Stimulated activated CD4-positive, alpha-beta T cell treated with anti-CD3 and anti-CD28 coated beads, Interleukin-1b, Interleukin-23, amount 100 ng/mL, for 4 hours (primary cell): Measurements from ENCODE around the gene RNF207.

Experiments
- DNase-seq, 2 donors: peaks; one replicate each; pipeline ENCODE4 v3.0.0-alpha.2; 2020; ENCODE audit warnings: low read depth in 2 of 2

RNF207 gene

GRCh38 chr1:6249739-6250689 lies 44.1 kb downstream of the RNF207 start:
- no peak for DNase-seq

GRCh38 chr1:6251233-6251632 lies 45.3 kb downstream of the RNF207 start:
- DNase-seq, result no peak

GRCh38 chr1:6251681-6252373 lies 45.9 kb downstream of the RNF207 start:
- DNase-seq, result no peak

GRCh38 chr1:6252374-6252710 lies 46.4 kb downstream of the RNF207 start:
- no peak for DNase-seq

GRCh38 chr1:6253380-6253779 lies 47.5 kb downstream of the RNF207 start:
- no peak for DNase-seq

- DNase-seq, result no peak
These were observed 48.8 kb downstream of the RNF207 start for GRCh38 chr1:6254691-6255090.

GRCh38 chr1:6256645-6257044 lies 50.7 kb downstream of the RNF207 start:
- no peak for DNase-seq

- no peak for DNase-seq
These were observed 51.7 kb downstream of the RNF207 start for GRCh38 chr1:6257541-6258069.

- no peak for DNase-seq
These were observed 52.8 kb downstream of the RNF207 start for GRCh38 chr1:6258675-6259074.

GRCh38 chr1:6259491-6260362 lies 53.8 kb downstream of the RNF207 start:
- peak; percentile 67 to 73 for DNase-seq

GRCh38 chr1:6260433-6260934 lies 54.6 kb downstream of the RNF207 start:
- DNase-seq, result no peak

GRCh38 chr1:6260961-6261614 lies 55.2 kb downstream of the RNF207 start, which contains the start of gene GPR153:
Gene GPR153, minus strand, starts transcription at chr1:6261098. Its CDS starts 6,193 bp downstream, at chr1:6254905.
- peak; percentile 44 to 67 for DNase-seq

- no peak for DNase-seq
These were observed 55.7 kb downstream of the RNF207 start for GRCh38 chr1:6261615-6261995.

GRCh38 chr1:6262555-6263420 lies 56.9 kb downstream of the RNF207 start:
- DNase-seq, result no peak

- DNase-seq, result no peak
These were observed 57.8 kb downstream of the RNF207 start for GRCh38 chr1:6263716-6264115.

- no peak for DNase-seq
These were observed 59.2 kb downstream of the RNF207 start for GRCh38 chr1:6265151-6265550.

- DNase-seq, result no peak
These were observed 60.7 kb downstream of the RNF207 start for GRCh38 chr1:6266641-6267040.

GRCh38 chr1:6267686-6268322 lies 61.9 kb downstream of the RNF207 start:
- DNase-seq, result no peak

- no peak for DNase-seq
These were observed 62.5 kb downstream of the RNF207 start for GRCh38 chr1:6268415-6268814.

GRCh38 chr1:6269296-6269695 lies 63.4 kb downstream of the RNF207 start:
- no peak for DNase-seq
